KMS-11 (cell line): ENCODE measurements around the gene LTV1.

Experiments used
- H2AFZ ChIP-seq: fragments of 200-600 bp; sonication (generic); 2 replicates; pipeline ENCODE4 v1.6.1; 2016; ENCODE audit warnings: antibody characterized with exemption, mixed run types, low read depth
- H3K27ac ChIP-seq: fragments of 200-600 bp; sonication (generic); 2 replicates; pipeline ENCODE4 v1.6.1; 2016; ENCODE audit warnings: mild to moderate bottlenecking, mixed run types
- H3K27me3 ChIP-seq: fragments of 200-600 bp; sonication (generic); 2 replicates; pipeline ENCODE4 v1.6.1; 2017; ENCODE audit warnings: mild to moderate bottlenecking, low read depth, mixed run types, moderate library complexity; ENCODE audit not compliant: insufficient read depth
- H3K36me3 ChIP-seq: fragments of 200-600 bp; sonication (generic); 2 replicates; pipeline ENCODE4 v1.6.1; 2017; ENCODE audit warnings: mild to moderate bottlenecking, mixed run types; ENCODE audit not compliant: insufficient read depth
- H3K4me1 ChIP-seq: fragments of 200-600 bp; sonication (generic); 2 replicates; pipeline ENCODE4 v1.6.1; 2016; ENCODE audit warnings: mild to moderate bottlenecking, low read depth, mixed run types; ENCODE audit not compliant: poor library complexity, severe bottlenecking
- H3K4me2 ChIP-seq: fragments of 200-600 bp; sonication (generic); 2 replicates; pipeline ENCODE4 v1.7.0; 2016; ENCODE audit warnings: mild to moderate bottlenecking, mixed run types
- H3K4me3 ChIP-seq: fragments of 200-600 bp; sonication (generic); IDR thresholded peaks from 2 replicates; pipeline ENCODE4 v1.6.1; 2017; ENCODE audit warnings: low read depth, low read length, mixed read lengths; ENCODE audit not compliant: insufficient read depth
- H3K79me2 ChIP-seq: fragments of 200-600 bp; sonication (generic); 2 replicates; pipeline ENCODE4 v1.6.1; 2016; ENCODE audit warnings: low read depth, mixed run types; ENCODE audit not compliant: insufficient read depth
- H3K9ac ChIP-seq: fragments of 200-600 bp; sonication (generic); 2 replicates; pipeline ENCODE4 v1.6.1; 2016; ENCODE audit warnings: mild to moderate bottlenecking, mixed run types
- H4K20me1 ChIP-seq: fragments of 200-600 bp; sonication (generic); 2 replicates; pipeline ENCODE4 v1.6.1; 2016; ENCODE audit warnings: mild to moderate bottlenecking, mixed run types; ENCODE audit not compliant: insufficient read depth
- TF ChIP-seq, protein P1 (sequence below): fragments of 200-600 bp; sonication (generic); conservative IDR thresholded peaks from 2 replicates; pipeline ENCODE4 v1.6.1; 2017; ENCODE audit warnings: low read depth, mild to moderate bottlenecking, antibody characterized with exemption, low read length, moderate library complexity, mixed read lengths

The LTV1 gene

GRCh38 chr6:143894655-143895054 is 51.5 kb downstream of the LTV1 start:
- Histone ChIP-seq H3K4me3 (no peak overlapping the region), H2AFZ (no peak overlapping the region), H3K9ac (no peak overlapping the region), H3K27me3 (no peaks in the 10 kb centered on the region), H3K4me1 (peaks cover 6% of the 10 kb centered on the region), H3K27ac (no peak overlapping the region), H3K4me2 (no peak overlapping the region), H4K20me1 (no peaks in the 10 kb centered on the region), H3K36me3 (no peaks in the 10 kb centered on the region), H3K79me2 (no peaks in the 10 kb centered on the region)
- TF ChIP-seq, protein P1, sequence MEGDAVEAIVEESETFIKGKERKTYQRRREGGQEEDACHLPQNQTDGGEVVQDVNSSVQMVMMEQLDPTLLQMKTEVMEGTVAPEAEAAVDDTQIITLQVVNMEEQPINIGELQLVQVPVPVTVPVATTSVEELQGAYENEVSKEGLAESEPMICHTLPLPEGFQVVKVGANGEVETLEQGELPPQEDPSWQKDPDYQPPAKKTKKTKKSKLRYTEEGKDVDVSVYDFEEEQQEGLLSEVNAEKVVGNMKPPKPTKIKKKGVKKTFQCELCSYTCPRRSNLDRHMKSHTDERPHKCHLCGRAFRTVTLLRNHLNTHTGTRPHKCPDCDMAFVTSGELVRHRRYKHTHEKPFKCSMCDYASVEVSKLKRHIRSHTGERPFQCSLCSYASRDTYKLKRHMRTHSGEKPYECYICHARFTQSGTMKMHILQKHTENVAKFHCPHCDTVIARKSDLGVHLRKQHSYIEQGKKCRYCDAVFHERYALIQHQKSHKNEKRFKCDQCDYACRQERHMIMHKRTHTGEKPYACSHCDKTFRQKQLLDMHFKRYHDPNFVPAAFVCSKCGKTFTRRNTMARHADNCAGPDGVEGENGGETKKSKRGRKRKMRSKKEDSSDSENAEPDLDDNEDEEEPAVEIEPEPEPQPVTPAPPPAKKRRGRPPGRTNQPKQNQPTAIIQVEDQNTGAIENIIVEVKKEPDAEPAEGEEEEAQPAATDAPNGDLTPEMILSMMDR: no peak

GRCh38 chr6:143896126-143896860 is 53.2 kb downstream of the LTV1 start:
- TF ChIP-seq, protein P1: no peak
- no peaks in the 10 kb centered on the region for H3K36me3 ChIP-seq
- H4K20me1 ChIP-seq: no peaks in the 10 kb centered on the region
- no peaks in the 10 kb centered on the region for H3K79me2 ChIP-seq
- no peak overlapping the region for H3K27ac ChIP-seq
- H3K4me3 ChIP-seq: no peak overlapping the region
- H3K27me3 ChIP-seq: no peaks in the 10 kb centered on the region
- H3K4me1 ChIP-seq: peaks cover 16% of the 10 kb centered on the region
- H2AFZ ChIP-seq: peak overlapping the region; percentile 16; the same call in 1 of the 2 replicates
- no peak overlapping the region for H3K4me2 ChIP-seq
- no peak overlapping the region for H3K9ac ChIP-seq

- Histone ChIP-seq H3K27ac (no peak overlapping the region), H3K4me2 (no peak overlapping the region), H3K36me3 (no peaks in the 10 kb centered on the region), H3K79me2 (no peaks in the 10 kb centered on the region), H4K20me1 (no peaks in the 10 kb centered on the region), H2AFZ (no peak overlapping the region), H3K27me3 (no peaks in the 10 kb centered on the region), H3K4me3 (no peak overlapping the region), H3K9ac (no peak overlapping the region), H3K4me1 (peaks cover 49% of the 10 kb centered on the region)
- TF ChIP-seq, protein P1: no peak
These were observed 57.2 kb downstream of the LTV1 start for GRCh38 chr6:143900358-143900757.

DNA sequence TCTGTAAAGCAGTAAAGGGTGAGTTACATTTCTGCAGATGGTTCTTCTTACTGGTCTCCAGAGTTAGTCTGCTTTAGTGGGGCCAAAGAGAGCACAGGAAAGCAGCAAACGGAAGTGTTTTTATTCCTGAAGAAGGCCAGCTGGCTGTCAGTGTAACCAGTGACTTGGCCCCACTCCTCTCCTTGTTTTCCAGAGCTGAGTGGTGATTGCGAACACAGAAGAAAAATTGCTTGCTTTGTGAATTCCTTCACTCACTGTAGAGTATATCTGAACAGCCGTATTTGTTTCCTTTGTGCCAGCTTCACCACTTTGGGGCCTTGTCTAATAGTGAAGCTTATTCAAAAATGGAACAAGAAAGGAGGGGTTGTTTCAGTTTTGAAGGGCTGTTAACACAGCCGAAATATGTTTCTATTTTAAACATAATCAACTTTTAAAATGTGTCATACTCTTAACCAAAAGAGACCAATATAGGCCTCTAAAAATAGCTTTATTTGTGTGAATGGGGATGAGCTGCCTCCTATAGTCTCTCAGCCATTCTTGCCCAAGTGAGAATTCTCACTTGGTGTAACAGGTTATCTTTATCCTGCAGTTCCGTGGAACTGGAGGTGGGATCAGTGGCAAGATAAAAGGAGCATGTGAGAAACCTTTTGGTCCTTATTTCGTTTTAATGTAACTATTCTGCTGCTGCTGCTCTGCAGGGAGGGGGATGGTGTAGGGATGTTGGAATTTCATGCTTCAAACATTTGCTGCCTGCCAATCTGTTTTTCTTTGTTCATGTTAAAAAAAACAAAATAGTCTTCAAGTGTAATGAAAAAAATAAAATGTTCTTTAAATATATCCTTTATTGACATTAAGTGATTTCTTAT is 59.0 kb downstream of the LTV1 start:
- H3K4me1 ChIP-seq: peaks cover 43% of the 10 kb centered on the region
- H3K4me3 ChIP-seq: no peak overlapping the region
- no peaks in the 10 kb centered on the region for H4K20me1 ChIP-seq
- H3K36me3 ChIP-seq: no peaks in the 10 kb centered on the region
- H3K27ac ChIP-seq: peak overlapping the region; percentile 76
- H2AFZ ChIP-seq: peak overlapping the region; percentile 39
- peak overlapping the region; percentile 50 for H3K4me2 ChIP-seq
- no peaks in the 10 kb centered on the region for H3K79me2 ChIP-seq
- TF ChIP-seq, protein P1: no peak
- peak overlapping the region; percentile 29; the same call in 1 of the 2 replicates for H3K9ac ChIP-seq
- no peaks in the 10 kb centered on the region for H3K27me3 ChIP-seq
